ENCODE data around the gene PRICKLE1. TPM values are rescaled to one million over a fixed set of nuclear protein-coding genes. Genes with fewer than 3 reads are reported as not detected.

Gene PRICKLE1
- total RNA-seq, 4 donors from 2014 or later = 5.9 to 61.4 (median 28.4) TPM

GRCh38 chr12:42490261-42490842 lies 99.2 kb downstream of the PRICKLE1 start:
- TF ChIP-seq POLR2A (IDR thresholded peaks at IDR 0.05) (no peak), CTCF (IDR thresholded peaks at IDR 0.05) (no peak)
- Histone ChIP-seq H3K27me3 (no peaks in the 10 kb centered on the region), H3K4me3 (no peak overlapping the region), H3K9me3 (no peaks in the 10 kb centered on the region), H3K36me3 (no peaks in the 10 kb centered on the region), H3K4me1 (no peaks in the 10 kb centered on the region), H3K27ac (no peak overlapping the region)
- DNase-seq = no peak
- intact Hi-C loops (cut with DNase I; ENCODE audit: low total_unique reads) = no loop called here

GRCh38 chr12:42486407-42486806 lies 103.1 kb downstream of the PRICKLE1 start:
- H3K4me3 ChIP-seq = no peak overlapping the region
- H3K27ac ChIP-seq = no peak overlapping the region
- no peaks in the 10 kb centered on the region for H3K4me1 ChIP-seq
- TF ChIP-seq CTCF (IDR thresholded peaks at IDR 0.05) (no peak), POLR2A (IDR thresholded peaks at IDR 0.05) (no peak)
- no peaks in the 10 kb centered on the region for H3K36me3 ChIP-seq
- no peaks in the 10 kb centered on the region for H3K9me3 ChIP-seq
- H3K27me3 ChIP-seq = no peaks in the 10 kb centered on the region
- intact Hi-C loops (cut with DNase I; ENCODE audit: low total_unique reads) = no loop called here
- DNase-seq = no peak

DNA sequence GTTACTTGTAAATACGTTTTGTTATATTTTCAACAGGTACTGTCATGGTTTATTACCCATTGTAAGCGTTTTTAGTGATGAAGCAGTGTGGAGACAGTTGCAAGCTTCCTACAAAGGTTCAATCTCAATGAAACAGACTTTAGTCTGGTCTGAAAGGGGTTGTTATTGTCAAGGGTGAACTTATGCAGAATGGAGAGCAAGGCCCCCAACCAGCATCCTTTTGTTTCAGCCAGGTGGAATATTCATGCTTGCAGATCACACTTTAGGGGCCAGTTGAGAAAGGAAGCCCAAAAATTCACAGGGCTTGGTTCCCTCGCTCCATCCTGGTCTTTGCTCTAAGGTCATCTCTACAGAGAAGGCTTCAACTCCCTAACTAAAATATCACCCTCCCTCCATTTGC lies 103.7 kb downstream of the PRICKLE1 start:
- DNase-seq = no peak
- H3K27me3 ChIP-seq = no peaks in the 10 kb centered on the region
- intact Hi-C loops (cut with DNase I; ENCODE audit: low total_unique reads) = no loop called here
- no peak overlapping the region for H3K4me3 ChIP-seq
- no peaks in the 10 kb centered on the region for H3K4me1 ChIP-seq
- H3K9me3 ChIP-seq = no peaks in the 10 kb centered on the region
- no peaks in the 10 kb centered on the region for H3K36me3 ChIP-seq
- no peak overlapping the region for H3K27ac ChIP-seq
- TF ChIP-seq CTCF (IDR thresholded peaks at IDR 0.05) = no peak
- no peak for TF ChIP-seq POLR2A (IDR thresholded peaks at IDR 0.05)

GRCh38 chr12:42484996-42485395 lies 104.5 kb downstream of the PRICKLE1 start:
- intact Hi-C loops (cut with DNase I; ENCODE audit: low total_unique reads) = no loop called here
- H3K4me1 ChIP-seq = no peaks in the 10 kb centered on the region
- H3K4me3 ChIP-seq = no peak overlapping the region
- no peak for DNase-seq
- TF ChIP-seq POLR2A (IDR thresholded peaks at IDR 0.05) = no peak
- TF ChIP-seq CTCF (IDR thresholded peaks at IDR 0.05) = no peak
- no peaks in the 10 kb centered on the region for H3K9me3 ChIP-seq
- no peaks in the 10 kb centered on the region for H3K27me3 ChIP-seq
- H3K27ac ChIP-seq = peak overlapping the region; percentile 84 to 90
- no peaks in the 10 kb centered on the region for H3K36me3 ChIP-seq

DNA sequence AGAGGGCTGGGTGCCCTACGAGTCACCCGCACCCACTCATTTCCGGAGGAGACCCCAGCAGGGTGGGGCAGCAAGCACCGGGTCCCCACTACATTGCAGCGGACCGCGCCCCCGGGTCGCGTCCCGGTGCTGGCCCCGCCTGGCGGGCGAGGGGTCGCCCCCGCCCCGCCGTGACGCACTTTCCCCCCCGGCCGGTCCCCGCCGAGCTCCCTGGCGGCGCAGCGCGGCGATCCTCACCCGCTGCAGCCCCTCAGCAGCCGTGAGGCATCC lies 106.1 kb downstream of the PRICKLE1 start:
- H3K27ac ChIP-seq = peak overlapping the region; percentile 84 to 90
- H3K36me3 ChIP-seq = no peaks in the 10 kb centered on the region
- intact Hi-C loops (cut with DNase I; ENCODE audit: low total_unique reads) = no loop called here
- no peaks in the 10 kb centered on the region for H3K27me3 ChIP-seq
- DNase-seq = peak; percentile 49 to 61
- H3K9me3 ChIP-seq = no peaks in the 10 kb centered on the region
- no peaks in the 10 kb centered on the region for H3K4me1 ChIP-seq
- TF ChIP-seq CTCF (IDR thresholded peaks at IDR 0.05) (peak in 2 of 4 experiments; percentile 18 to 28), POLR2A (IDR thresholded peaks at IDR 0.05) (no peak)
- H3K4me3 ChIP-seq = peak overlapping the region; percentile 65 to 68

Measured in uterus (tissue), 4 donors.